GM20431 (cell line): ENCODE measurements around the gene SPINK6.

ENCODE experiments used
- in situ Hi-C: fragments of 300-500 bp; cut with MseI, MboI; formaldehyde crosslinking; loops from one replicate; pipeline ENCODE4 v1.15.0; 2020; ENCODE audit warnings: low sequenced_read_pairs; ENCODE audit not compliant: unreplicated experiment

Gene SPINK6

DNA sequence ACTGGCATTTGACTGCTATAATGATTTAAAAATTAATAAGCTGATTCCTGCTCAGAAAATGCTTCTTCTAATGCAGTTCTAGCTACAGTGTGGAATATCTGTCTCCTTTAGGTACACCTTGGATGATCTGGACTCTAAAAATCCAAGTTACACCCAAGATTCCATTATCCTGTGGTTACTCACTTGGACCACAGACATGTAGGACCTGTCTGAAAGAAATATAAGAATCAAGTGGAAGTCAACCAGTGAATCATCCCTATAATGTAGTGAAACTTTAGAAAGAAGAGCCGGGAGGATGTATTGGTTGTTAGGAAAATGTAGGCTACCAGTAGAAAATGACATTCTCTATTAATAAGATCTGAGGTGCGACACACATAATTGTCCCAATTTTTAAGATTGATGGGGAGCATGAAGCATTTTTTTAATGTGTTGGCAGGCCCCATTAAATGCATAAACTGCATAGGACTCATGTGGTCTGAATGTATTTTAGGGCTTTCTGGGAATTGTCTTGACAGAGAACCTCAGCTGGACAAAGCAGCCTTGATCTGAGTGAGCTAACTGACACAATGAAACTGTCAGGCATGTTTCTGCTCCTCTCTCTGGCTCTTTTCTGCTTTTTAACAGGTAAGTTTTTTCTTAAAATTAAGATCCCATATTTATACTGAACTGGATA is at the start of gene SPINK6:
Gene SPINK6, plus strand, starts transcription at position 512 of the 673 bp plus-strand sequence. Its CDS starts 55 bp downstream, at position 567.
- in situ Hi-C loops, result no loop called here

DNA sequence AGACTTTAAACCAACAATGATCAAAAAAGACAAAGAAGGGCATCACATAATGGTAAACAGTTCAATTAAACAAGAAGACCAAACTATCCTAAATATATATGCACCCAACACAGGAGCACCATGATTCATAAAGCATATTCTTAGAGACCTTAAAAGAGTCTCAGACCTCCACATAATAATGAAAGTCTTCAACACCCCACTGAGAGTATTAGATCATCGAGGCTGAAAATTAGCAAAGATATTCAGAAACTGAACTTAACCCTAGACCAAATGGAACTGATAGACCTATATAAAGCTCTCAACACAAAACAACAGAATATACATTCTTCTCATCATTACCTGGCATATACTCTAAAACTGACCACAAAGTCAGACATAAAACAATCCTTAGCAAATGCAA is 46.2 kb upstream of the SPINK6 start:
- in situ Hi-C loops, result no loop called here

DNA sequence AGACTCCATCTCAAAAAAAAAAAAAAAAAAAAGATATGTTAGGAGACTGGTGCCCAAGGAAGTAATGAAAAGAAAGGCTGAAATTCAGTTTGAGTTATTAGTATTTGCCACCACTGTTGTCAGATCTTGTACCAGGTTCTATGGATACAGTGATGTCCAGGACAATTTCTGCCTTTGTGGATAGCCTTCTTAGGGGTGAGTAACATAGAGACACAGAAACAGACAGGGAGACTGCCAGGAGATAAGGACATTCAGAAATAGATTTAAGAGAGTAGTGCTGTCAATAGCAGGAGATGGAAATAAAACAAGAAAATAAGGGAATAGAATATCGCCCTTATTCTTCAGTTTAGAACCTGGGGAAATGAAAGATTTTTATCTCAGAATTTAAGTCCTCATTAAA is 40.8 kb upstream of the SPINK6 start:
- in situ Hi-C loops, result no loop called here

DNA sequence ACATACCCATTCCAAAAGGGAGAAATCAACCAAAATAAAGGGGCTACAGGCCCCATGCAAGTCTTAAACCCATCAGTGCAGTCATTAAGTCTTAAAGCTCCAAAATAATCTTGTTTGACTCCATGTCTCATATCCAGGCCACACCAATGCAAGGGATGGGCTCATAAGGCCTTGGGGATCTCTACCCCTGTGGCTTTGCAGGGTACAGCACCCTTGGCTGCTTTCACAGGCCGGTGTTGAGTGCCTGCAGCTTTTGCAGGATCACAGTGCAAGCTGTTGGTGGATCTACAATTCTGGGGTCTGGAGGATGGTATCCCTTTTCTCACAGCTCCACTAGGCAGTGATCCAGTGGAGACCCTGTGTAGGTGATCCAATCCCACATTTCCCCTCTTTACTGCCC is 39.5 kb upstream of the SPINK6 start:
- in situ Hi-C loops, result no loop called here

- in situ Hi-C loops, result no loop called here
These were observed 36.1 kb upstream of the SPINK6 start for GRCh38 chr5:148166550-148167283.

DNA sequence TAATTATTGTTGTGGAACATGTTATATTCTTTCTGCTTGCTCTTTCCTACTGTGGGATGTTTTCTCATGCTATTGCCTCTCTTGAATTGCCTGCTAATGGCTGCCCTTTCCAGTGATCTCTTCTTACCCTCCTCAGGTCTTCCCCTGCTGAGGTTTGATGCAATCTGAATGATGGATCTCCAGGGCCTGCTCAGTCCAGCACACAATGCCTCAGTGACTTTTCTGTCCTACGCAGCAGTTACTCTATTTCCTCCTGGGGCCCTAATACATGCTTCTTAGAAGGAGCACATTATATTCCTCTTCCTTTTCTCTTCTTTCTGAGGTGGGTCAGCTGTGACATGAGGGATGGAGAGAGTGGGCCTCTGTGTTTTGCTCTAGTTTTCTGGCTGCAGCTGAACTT is 34.6 kb upstream of the SPINK6 start, which contains the start of gene SPINK14:
Gene SPINK14, plus strand, starts transcription at position 301 of the 400 bp plus-strand sequence. CDS start 1,187 bp downstream, outside the sequence.
- in situ Hi-C loops, result no loop called here

DNA sequence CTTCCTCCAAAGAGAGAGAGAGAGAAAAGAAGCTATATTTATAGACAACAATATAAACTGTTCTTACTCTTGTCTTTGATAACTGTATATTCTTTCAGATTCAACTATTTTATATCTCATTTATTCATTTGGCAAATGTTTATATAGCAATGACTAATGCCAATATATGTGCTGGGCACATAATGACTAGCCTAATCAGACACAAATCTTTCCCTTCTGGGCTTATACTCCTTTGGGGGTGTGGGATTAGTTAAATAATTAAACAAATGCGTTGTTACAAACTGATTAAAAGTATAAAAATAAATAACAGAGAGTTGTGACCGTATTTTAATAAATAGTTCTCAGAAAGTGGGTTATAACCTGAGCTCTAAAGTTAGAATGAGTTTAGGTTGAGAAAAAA is 30.5 kb upstream of the SPINK6 start:
- in situ Hi-C loops, result no loop called here

GRCh38 chr5:148176480-148176879 is 26.4 kb upstream of the SPINK6 start:
- in situ Hi-C loops, result no loop called here

- in situ Hi-C loops, result no loop called here
These were observed 25.6 kb upstream of the SPINK6 start for GRCh38 chr5:148177207-148177606.

- in situ Hi-C loops, result no loop called here
These were observed 23.5 kb upstream of the SPINK6 start for GRCh38 chr5:148179234-148179824.

DNA sequence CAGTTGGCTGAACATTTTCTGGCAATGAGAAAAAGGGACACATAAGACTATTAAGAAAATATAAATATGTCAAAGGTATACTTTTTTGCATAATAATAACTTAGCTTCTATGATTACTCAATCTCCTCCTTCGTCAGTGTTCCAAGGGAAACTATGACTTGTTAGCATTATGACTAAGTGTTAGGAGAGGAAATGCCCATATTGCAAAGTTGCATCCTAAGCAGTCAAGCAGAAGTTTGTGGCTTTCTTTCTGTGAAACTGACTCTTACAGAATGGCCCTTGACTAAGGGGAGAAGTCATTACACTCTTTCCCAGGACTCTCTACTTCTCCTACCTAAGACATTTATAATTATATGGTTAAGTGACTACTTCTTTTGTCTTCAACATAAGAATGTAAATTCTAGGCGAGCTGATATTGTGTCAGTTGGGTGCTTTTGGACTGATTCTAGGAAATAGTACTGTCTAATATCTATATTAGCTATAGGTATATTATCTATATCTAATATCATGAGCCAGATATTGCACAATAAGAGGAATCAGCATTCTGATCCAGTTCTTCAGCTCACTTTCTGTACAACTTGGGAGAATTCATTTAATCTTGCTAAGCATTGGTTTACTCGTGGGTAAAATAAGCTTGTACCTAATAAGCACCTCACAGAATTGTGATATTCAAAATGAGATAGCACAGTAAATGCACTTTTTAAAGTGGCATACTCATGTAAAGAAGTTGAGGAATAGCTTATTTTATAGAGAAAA is 16.4 kb upstream of the SPINK6 start:
- in situ Hi-C loops, result no loop called here

- in situ Hi-C loops, result no loop called here
These were observed 11.8 kb upstream of the SPINK6 start for GRCh38 chr5:148191010-148191409.

GRCh38 chr5:148193202-148193601 is 9.6 kb upstream of the SPINK6 start:
- in situ Hi-C loops, result no loop called here

DNA sequence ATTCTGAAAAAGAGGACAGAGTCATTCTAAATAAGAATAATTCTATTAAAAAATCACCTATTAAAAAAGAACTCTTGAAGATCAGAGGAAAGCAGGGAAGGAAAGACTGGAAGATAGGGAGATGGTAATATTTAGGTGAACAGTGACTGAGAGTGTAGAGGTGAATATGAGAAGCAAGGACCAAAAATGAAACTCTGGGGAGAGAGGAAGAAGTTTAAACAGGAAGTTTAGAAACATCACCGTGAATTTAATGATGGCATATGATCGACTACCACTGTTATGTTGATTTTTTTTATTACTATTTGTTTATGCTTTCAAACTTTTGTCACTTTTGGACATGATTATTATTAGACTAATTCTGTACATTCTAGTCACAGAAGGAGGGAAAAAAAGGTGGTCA is 1.7 kb upstream of the SPINK6 start:
- in situ Hi-C loops, result no loop called here

DNA sequence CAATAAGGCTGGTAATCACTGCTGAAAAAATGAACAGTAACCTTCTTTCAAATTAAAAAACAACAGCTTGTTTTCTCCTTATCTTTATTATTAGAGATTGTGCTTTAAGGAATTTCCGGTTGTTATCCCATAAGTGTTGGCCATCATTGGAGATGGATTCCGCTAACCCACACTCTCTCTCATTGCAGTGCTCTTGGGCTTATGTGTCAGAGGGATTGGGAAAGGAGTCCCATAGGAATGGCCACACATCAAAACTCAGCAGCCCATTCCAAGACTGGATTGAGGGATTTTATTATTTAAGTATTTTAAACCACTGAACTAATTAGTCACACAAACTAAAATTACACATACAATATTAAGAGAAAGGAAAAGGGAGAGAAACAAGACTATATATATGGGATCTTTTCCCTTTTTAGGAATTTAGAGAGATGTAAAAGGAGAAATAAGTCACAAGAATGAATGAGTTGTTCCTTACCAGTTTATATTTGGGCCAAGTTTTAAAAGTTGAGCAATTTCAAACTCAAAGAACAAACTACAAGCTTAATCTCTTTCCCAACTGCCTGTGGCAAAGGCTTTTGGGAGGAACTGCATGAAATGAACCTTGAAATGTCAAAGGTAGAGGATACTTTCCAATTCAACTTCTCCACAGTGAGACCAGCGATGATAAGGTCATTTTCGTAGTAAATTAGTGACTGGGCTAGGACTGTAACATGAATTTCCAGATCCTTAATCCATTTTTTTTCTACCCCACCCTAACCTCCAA is 2.4 kb downstream of the SPINK6 start:
- in situ Hi-C loops, result no loop called here

DNA sequence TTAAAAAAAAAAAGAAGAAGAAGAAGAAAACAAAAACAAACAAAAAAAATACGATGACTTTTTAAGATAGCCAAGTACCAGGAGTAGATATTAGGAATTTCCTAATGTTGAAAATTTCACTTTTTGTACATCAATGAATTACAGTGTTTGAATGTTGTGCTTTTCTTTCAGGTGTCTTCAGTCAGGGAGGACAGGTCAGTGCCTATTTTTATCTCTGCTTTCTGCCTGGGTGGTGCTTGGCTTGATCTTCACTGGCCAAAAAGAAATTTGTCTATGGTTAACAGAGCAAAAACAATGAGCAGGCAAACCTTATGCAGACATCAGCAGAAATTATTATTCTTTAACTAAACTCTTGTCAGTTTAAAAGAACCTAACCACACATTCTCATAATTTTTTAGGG is 3.0 kb downstream of the SPINK6 start:
- in situ Hi-C loops, result no loop called here

DNA sequence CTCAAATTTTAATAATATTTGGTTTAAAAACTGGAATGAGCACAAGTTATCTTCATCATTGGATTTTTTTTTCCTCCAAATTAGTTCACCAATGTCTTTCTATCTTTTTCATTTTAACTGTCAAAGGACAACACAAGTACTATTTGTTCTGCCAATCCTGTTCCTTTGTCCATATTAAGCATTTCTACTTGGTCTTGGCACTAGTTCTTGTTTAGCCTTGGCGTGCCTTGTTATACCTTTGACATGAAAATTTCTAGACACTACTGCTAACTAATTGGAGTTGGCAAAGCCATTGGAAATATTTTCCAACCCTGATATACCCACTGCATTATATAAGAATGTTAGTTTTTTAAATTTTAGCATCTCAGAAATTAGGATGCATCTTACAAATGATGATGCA is 3.8 kb downstream of the SPINK6 start:
- in situ Hi-C loops, result no loop called here

DNA sequence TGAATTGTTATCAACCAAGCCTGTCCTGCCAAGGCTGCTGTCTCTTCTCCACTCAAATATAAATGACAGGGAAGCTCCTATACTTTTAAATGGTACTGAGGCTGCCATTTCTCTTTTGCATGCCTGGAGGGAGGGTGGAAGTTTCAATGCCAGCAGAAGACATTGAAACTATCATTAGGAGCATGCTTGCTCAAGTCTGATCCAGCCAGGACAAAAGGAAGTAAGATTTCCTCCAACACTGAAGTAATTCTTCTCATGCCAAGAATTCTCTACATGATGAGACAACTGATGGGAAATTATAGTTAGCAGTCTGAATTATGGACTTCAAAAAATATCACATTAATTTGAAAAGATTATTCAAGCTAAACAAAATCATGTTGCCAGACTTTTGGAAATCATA is 5.4 kb downstream of the SPINK6 start:
- in situ Hi-C loops, result no loop called here

DNA sequence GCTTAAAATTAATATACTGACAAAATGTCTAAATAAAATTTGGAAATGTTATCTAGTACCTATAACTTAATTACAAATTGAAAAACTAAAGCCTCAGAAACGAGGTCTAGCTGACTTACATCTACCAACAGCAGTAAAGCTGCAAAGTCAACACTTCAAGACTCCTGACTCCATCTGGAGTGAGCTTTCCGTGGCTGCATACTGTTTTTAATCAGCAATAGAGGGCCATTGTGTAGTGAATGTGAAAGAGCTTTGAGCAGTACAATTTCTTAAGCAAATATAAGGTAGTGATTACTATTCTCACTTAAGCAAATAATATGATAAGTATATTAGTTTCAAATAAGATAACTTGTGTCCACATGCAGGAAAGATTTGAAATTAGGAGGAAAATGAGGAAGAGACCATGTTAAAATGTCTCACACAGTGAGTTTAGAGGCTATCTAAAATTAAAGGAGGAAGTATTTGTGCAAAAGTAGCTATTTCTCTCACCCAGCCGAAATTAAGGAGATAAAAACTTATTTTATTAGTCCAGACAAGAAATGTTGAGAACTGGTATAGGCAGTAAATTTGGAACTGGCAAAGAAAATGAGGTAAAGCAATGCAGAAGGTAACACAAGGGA is 6.4 kb downstream of the SPINK6 start:
- in situ Hi-C loops, result no loop called here
